Spleen (tissue), 7 donors: ENCODE results near the gene PFN1.

ENCODE experiments used
- POLR2AphosphoS5 ChIP-seq, 3 donors: sonication (generic); formaldehyde crosslinking; IDR thresholded peaks; one replicate each; pipeline ENCODE4 v1.5.1; 2017; ENCODE audit warnings: antibody characterized with exemption in 3 of 3
- TF ChIP-seq, protein P1 (sequence below), 11 experiments: fragments of 200-600 bp in 7 of 11; fragments of 450-650 bp in 4 of 11; sonication (generic) in 4 of 11; IDR thresholded peaks in 8 of 11; conservative IDR thresholded peaks in 3 of 11; 1 replicate in 7 of 11; 2 replicates in 4 of 11; pipeline versions ENCODE4 v1.4.0 to v1.8.0; 2016 to 2021; ENCODE audit warnings: antibody characterized with exemption in 11 of 11, inconsistent platforms in 4 of 11, mild to moderate bottlenecking in 1 of 11
- donor health status: DM: no; HTN: no; CAD: no; lungs with moderate emphysema.
- donor health status: DM: no; HTN: no; CAD: no.
- donor health status: DM: no; HTN: no; CAD: no.

- TF ChIP-seq, protein P1, sequence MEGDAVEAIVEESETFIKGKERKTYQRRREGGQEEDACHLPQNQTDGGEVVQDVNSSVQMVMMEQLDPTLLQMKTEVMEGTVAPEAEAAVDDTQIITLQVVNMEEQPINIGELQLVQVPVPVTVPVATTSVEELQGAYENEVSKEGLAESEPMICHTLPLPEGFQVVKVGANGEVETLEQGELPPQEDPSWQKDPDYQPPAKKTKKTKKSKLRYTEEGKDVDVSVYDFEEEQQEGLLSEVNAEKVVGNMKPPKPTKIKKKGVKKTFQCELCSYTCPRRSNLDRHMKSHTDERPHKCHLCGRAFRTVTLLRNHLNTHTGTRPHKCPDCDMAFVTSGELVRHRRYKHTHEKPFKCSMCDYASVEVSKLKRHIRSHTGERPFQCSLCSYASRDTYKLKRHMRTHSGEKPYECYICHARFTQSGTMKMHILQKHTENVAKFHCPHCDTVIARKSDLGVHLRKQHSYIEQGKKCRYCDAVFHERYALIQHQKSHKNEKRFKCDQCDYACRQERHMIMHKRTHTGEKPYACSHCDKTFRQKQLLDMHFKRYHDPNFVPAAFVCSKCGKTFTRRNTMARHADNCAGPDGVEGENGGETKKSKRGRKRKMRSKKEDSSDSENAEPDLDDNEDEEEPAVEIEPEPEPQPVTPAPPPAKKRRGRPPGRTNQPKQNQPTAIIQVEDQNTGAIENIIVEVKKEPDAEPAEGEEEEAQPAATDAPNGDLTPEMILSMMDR (IDR thresholded peaks at IDR 0.05 in 8 of 11, conservative IDR thresholded peaks at IDR 0.05 in 3 of 11): no peak
- TF ChIP-seq POLR2AphosphoS5 (IDR thresholded peaks at IDR 0.05): no peak
Observed at GRCh38 chr17:4974115-4974670, 25.9 kb upstream of the PFN1 start.
